Measurements from ENCODE around the gene TASP1.
A peak's percentile ranks its signal among the peaks of the same experiment; 100 is the strongest.

The TASP1 gene

GRCh38 chr20:13554076-13554475, 84.7 kb downstream of the TASP1 start:
- no peak for DNase-seq (ENCODE audit: low spot score)
- TF ChIP-seq CTCF (IDR thresholded peaks at IDR 0.05; ENCODE audit: borderline replicate concordance, control extremely low read depth, extremely low read depth, insufficient read depth, missing control alignments), result no peak
- in situ Hi-C loops (cut with MboI; ENCODE audit: low sequenced_read_pairs, unreplicated experiment), result no loop called here

GRCh38 chr20:13552061-13552460, 86.7 kb downstream of the TASP1 start:
- TF ChIP-seq CTCF (IDR thresholded peaks at IDR 0.05; ENCODE audit: borderline replicate concordance, control extremely low read depth, extremely low read depth, insufficient read depth, missing control alignments), result no peak
- no peak for DNase-seq (ENCODE audit: low spot score)
- in situ Hi-C loops (cut with MboI; ENCODE audit: low sequenced_read_pairs, unreplicated experiment), result no loop called here

- in situ Hi-C loops (cut with MboI; ENCODE audit: low sequenced_read_pairs, unreplicated experiment), result loop anchor here (10.0 to 25.0 kb wide), 2 partner anchors 225 to 437 kb away; no protein-coding TSS in a partner anchor
- DNase-seq (ENCODE audit: low spot score), result no peak
- TF ChIP-seq CTCF (IDR thresholded peaks at IDR 0.05; ENCODE audit: borderline replicate concordance, control extremely low read depth, extremely low read depth, insufficient read depth, missing control alignments), result no peak
Measured at GRCh38 chr20:13549451-13549850, 89.3 kb downstream of the TASP1 start.

- DNase-seq (ENCODE audit: low spot score), result peak; percentile 27
- in situ Hi-C loops (cut with MboI; ENCODE audit: low sequenced_read_pairs, unreplicated experiment), result loop anchor here (10.0 to 25.0 kb wide), 2 partner anchors 222 to 434 kb away; no protein-coding TSS in a partner anchor
- TF ChIP-seq CTCF (IDR thresholded peaks at IDR 0.05; ENCODE audit: borderline replicate concordance, control extremely low read depth, extremely low read depth, insufficient read depth, missing control alignments), result peak; percentile 79
Measured at GRCh38 chr20:13546497-13547131, 92.1 kb downstream of the TASP1 start.

GRCh38 chr20:13545790-13546189, 92.9 kb downstream of the TASP1 start:
- no peak for TF ChIP-seq CTCF (IDR thresholded peaks at IDR 0.05; ENCODE audit: borderline replicate concordance, control extremely low read depth, extremely low read depth, insufficient read depth, missing control alignments)
- in situ Hi-C loops (cut with MboI; ENCODE audit: low sequenced_read_pairs, unreplicated experiment), result loop anchor here (10.0 to 25.0 kb wide), 2 partner anchors 221 to 433 kb away; no protein-coding TSS in a partner anchor
- no peak for DNase-seq (ENCODE audit: low spot score)

GRCh38 chr20:13543783-13544182, 94.9 kb downstream of the TASP1 start:
- TF ChIP-seq CTCF (IDR thresholded peaks at IDR 0.05; ENCODE audit: borderline replicate concordance, control extremely low read depth, extremely low read depth, insufficient read depth, missing control alignments), result no peak
- no peak for DNase-seq (ENCODE audit: low spot score)
- in situ Hi-C loops (cut with MboI; ENCODE audit: low sequenced_read_pairs, unreplicated experiment), result loop anchor here (10.0 to 25.0 kb wide), 2 partner anchors 219 to 431 kb away; no protein-coding TSS in a partner anchor

Data from GM13976 (cell line).